GM19239 (cell line): ENCODE measurements around the gene FILIP1L.
A peak's percentile ranks its signal among the peaks of the same experiment; 100 is the strongest.

Source experiments
- DNase-seq: peaks from one replicate; pipeline ENCODE4 v3.0.0; 2011; ENCODE audit warnings: low spot score; ENCODE audit not compliant: insufficient read length
- FAIRE-seq: peaks from 2 replicates; lab custom pipeline; 2011; peaks lifted over from hg19 to GRCh38; lab: Jason Lieb, UNC

Gene FILIP1L

DNA sequence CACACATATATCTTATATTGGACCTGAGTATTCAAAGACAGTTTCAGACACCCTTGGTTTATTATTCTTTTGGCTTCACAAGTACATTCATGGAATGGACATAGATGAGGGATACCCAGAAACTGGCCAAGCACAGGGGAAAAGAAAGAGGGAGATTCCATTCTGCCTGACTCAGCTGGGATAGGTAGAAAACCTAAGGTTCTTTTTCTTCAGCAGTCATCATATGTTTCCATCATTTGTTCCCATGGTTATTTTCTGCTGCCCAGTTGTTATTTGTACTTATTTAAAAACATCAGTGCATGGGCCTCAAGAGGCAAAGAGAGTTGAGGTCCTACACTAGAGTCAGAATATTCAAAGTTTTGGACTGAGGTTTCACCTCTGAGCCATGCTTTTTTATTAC lies 91.8 kb downstream of the FILIP1L start:
- DNase-seq: no peak
- FAIRE-seq: no peak

DNA sequence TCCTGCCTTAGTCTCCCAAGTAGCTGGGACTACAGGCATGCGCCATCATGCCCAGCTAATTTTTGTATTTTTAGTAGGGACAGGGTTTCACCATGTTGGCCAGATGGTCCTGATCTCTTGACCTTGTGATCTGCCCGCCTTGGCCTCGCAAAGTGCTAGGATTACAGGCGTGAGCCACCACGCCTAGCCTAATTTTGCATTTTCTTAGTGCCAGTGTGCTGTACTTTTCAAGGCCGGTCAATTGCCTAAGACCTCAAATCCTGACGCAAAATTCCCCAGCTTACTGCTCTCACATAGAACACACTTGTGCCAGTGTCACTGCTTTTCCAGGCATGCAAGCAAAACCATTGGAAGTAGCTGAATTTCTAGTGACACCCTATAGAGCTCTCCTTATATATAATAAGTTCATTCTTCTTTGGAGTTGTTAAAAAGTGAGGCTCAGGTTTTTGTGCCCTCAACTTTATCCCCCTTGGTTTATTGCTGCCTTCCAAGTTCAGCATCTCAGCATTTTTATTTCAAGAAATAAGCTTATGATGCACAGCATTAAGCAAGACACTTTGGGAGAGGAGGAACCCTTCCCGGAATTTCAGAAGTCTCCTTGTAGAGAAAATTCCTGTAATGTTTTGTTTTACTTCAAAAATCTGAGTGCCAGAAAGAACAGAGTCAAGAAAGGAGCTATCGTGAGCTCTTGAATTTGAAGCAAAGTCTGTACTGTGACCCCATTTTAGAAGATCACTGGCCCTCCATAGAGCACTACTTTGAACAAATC lies 93.2 kb downstream of the FILIP1L start:
- DNase-seq: no peak
- FAIRE-seq: no peak

DNA sequence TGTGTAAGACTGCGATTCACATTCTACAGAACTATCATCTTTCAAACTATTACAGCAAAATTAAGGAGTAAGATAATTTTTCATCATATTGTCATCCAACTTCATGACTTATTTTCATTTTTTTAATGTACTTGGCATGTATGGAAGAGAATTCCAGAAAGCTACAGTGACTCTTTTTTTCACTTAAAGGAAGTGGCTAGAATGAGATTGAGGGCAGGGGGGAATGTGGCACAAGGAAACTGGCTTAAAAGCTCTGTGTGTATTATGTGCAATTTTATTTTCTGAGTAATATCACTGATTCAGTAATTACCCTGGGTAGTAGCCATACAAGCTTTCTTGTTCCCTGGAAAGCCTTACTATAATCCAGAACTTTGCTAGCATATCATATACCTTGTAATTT lies 94.6 kb downstream of the FILIP1L start:
- FAIRE-seq (no peak), DNase-seq (no peak)

GRCh38 chr3:100018806-100019205 lies 95.5 kb downstream of the FILIP1L start:
- no peak for DNase-seq
- FAIRE-seq: peak; percentile 4

DNA sequence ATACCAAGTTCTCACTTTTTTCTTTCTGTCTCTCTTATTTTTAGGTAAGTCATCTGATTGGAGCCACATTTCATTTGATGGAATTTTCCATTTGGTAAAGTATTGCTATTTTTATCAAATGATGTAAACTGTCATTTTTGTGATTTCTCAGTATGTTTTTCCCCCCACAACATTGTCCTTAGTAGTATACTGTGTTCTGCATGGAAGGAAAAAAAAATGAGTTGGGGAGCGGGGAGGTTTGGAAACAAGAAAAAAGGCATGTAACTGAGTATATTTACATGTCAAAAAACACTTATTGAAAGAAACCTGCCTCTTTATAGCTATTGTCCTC lies 104.2 kb downstream of the FILIP1L start:
- FAIRE-seq: no peak
- no peak for DNase-seq

GRCh38 chr3:100009276-100010086 lies 104.8 kb downstream of the FILIP1L start:
- peak; percentile 54 for FAIRE-seq
- no peak for DNase-seq

GRCh38 chr3:100008081-100008698 lies 106.1 kb downstream of the FILIP1L start:
- FAIRE-seq: no peak
- no peak for DNase-seq

DNA sequence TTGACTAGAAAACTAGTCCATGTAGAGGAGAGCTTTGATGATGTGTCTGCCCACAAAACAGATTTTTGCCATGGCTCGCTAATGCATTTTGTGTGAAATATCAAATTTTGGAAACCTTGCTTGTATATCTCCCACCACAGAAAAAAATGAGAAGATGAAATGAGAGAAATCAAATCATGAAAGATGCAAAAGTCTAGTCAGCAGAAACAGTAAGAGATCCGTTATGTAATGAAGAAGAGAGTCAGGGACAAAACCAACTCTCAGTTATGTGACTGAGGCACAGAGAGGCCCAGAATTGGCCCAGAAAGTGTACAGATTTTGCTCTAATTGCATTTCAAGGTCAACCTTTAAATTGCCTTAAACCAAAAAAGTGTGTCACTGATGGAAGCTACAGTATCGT lies 107.0 kb downstream of the FILIP1L start:
- DNase-seq: no peak
- no peak for FAIRE-seq

DNA sequence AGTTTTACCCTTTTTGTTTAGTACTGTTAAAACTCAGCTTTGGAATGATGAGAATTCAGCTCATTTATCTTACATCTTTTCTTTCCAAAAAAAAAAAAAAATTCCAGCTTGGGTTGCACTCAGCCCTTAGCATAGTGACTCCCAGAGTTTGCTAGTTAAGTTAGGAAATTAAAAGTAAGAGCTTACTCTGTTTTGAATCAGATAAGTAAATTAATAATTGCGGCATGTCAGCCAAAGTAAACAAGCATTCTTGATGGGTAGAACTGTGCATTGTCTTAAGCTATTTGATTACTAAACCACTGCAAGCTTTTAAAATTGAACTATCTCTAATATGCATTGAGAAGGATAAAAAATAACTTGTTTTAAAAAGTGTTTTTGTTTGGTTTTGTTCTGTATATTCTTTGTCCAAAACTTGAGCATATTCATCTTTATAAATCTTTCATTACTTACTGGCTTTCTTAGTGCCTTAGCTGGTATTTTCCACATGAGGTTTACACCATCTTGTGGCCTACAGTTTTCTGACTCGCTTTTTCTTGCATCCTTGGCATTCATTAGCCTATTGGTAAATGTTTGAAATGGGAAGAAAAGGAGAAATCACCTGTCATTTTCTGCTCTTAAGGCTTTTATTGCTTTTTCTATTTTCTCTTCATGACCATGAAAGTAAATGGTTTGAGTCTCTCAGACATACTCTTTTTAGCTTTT lies 107.6 kb downstream of the FILIP1L start:
- DNase-seq (no peak), FAIRE-seq (peak; percentile 72)

DNA sequence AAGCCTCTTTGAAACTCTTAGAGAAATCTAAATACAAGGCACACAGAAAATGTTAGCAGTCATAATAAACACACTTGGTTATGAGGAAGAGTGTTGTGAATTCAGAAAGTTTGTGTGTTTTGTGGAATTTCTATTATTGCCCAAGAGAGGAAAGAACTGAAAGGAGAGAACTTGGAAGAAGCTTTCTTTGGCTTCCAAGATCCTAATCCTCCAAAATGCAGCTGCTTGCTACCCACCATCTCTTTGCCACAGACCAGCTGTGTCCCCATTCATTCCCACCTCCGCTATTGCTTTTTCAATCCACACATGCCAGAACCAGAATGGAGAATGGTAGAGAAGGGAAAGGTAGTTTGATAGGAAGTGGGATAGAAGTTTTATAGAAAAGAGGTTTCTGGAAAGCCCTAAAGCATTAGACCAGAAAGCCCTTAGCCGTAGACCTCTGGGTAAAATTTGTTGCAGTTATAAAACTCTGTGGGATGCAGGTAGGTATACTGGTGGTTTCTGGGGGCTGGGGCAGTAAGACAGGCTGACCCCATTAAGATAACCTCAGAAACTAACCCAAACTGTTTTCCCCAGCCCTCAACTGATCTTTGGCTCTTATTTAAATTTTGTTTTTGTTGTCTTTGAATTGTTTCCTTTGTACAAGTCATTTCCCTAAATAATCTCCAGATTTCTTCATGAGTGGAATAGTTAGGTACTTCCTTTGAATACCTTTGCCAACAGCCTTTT lies 108.5 kb downstream of the FILIP1L start:
- DNase-seq (no peak), FAIRE-seq (no peak)

GRCh38 chr3:100004931-100005330 lies 109.4 kb downstream of the FILIP1L start:
- DNase-seq: no peak
- FAIRE-seq: peak; percentile 48

GRCh38 chr3:100003609-100004503 lies 110.4 kb downstream of the FILIP1L start:
- FAIRE-seq (peak; percentile 40), DNase-seq (no peak)

GRCh38 chr3:100002599-100003350 lies 111.5 kb downstream of the FILIP1L start:
- no peak for DNase-seq
- FAIRE-seq: peak; percentile 4

- FAIRE-seq: no peak
- DNase-seq: no peak
These were observed 112.6 kb downstream of the FILIP1L start for GRCh38 chr3:100001526-100002270.

DNA sequence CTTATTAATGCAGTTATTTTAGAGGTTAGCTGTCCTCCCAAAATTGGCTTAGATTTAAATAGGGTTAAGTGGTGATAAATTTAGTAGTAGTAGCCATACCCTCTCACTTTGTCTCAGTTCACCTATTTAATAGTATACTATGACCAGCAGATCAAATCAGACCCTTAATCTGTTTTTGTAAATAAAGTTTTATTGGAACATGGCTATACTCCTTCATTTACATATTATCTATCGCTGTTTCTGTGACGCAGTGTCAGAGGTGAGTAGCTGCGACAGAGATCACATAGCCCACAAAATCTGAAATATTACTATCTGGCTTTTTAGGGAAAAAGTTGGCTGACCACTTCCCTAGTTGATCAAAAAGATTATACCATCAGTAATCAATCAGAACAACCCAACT lies 113.2 kb downstream of the FILIP1L start:
- FAIRE-seq (no peak), DNase-seq (no peak)

- FAIRE-seq: no peak
- DNase-seq: no peak
These were observed 114.8 kb downstream of the FILIP1L start for GRCh38 chr3:99999536-99999935.

DNA sequence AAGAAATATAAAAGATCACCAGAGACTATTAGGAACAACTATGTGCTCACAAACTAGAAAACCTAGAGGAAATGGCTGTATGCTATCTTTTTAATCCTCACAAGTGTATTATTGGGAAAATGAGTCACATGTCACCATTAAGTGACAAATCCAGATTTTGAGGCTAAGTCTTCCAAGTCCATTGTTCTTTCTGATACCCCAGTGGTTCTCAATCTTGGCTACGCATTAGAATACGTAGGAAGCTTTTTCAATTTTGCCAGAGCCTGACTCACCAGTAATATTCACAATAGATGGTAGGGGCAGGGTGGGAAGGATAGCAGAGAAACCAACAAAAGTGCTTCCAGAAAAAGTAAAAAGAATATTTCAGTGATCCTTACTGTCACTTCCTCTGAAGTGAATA lies 117.0 kb downstream of the FILIP1L start:
- FAIRE-seq: no peak
- no peak for DNase-seq

DNA sequence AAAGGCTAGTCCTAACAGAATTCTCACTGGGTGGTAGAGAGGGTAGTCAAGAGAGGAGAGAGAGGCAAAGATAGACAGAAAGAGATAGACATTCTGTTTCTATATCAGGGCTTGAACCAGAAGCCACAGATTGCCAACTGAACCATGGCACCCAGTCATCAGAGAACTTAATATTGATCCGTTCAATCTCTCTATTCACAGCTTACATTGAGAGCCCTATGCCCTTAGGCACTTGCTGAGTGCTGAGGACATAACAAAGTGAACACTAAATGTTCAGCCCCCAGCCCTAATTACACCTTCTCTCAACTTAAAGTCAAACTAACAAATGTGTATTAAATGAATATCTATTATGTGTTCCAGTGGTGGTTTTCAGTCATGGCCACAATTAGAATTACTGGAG lies 124.1 kb downstream of the FILIP1L start:
- FAIRE-seq: no peak
- DNase-seq: no peak
